Measurements from ENCODE around the gene AFTPH. TPM values are rescaled to one million over a fixed set of nuclear protein-coding genes. Genes with fewer than 3 reads are reported as not detected.

AFTPH gene
- total RNA-seq, 1 experiment from 2014 or later, result 42.2 TPM

DNA sequence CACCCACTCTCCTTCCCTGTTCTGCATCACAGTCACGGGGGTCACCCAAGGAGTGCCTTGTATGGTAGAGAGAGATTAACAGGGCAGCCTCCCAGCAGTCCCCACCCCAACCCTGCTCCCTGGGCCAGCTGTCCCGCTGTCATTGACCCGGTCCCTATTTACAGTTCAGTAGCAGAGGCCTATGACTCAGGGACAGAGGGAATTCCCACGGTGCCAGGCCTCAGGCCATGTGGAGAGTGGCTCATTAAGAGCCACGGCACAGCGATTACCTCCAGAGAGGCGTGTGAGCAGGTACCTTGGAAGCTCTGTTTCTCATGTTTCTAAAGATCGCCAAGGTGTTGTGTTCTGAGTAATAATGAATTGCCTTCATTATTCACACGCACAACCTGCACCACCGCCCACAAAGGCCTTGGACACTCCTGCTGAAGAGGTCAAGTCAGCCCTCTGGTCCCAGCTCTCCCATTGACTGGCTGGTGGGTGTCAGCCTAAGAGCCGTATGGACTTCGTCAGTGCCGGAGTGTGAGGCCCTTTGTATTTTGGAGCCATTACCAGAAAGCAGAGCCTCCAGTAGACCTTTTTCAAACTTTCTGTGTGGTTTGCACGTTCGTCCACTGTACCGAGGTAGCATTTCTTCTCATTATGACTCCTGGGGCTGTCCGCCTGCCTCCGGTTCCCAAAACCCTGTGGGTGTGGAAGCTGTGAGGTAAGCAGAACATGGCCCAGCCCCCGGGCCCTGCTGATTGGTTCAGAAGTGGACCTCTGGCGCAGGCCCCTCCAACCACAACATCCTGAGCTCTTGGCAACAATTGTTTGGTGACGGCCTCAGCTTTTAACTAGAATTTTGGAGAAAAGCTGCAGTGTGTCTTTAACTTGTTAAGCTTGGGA, 82.6 kb downstream of the AFTPH start:
- Mint-ChIP-seq H3K4me3 (ENCODE audit: low read depth, unreplicated experiment) (peak overlapping the region; percentile 60), H3K27me3 (ENCODE audit: unreplicated experiment) (no peaks in the 10 kb centered on the region), H3K9me3 (ENCODE audit: low read depth, unreplicated experiment) (peaks cover 4% of the 10 kb centered on the region), H3K36me3 (ENCODE audit: insufficient read depth, unreplicated experiment) (peaks cover 29% of the 10 kb centered on the region), H3K4me1 (ENCODE audit: low read depth, unreplicated experiment) (peaks cover 33% of the 10 kb centered on the region), H3K27ac (ENCODE audit: unreplicated experiment) (peak overlapping the region; percentile 81)
- TF ChIP-seq, protein P1, sequence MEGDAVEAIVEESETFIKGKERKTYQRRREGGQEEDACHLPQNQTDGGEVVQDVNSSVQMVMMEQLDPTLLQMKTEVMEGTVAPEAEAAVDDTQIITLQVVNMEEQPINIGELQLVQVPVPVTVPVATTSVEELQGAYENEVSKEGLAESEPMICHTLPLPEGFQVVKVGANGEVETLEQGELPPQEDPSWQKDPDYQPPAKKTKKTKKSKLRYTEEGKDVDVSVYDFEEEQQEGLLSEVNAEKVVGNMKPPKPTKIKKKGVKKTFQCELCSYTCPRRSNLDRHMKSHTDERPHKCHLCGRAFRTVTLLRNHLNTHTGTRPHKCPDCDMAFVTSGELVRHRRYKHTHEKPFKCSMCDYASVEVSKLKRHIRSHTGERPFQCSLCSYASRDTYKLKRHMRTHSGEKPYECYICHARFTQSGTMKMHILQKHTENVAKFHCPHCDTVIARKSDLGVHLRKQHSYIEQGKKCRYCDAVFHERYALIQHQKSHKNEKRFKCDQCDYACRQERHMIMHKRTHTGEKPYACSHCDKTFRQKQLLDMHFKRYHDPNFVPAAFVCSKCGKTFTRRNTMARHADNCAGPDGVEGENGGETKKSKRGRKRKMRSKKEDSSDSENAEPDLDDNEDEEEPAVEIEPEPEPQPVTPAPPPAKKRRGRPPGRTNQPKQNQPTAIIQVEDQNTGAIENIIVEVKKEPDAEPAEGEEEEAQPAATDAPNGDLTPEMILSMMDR (IDR thresholded peaks at IDR 0.05; ENCODE audit: unreplicated experiment), result no peak
- intact Hi-C loops (cut with micrococcal nuclease; ENCODE audit: unreplicated experiment), result no loop called here
- DNase-seq, result peak; percentile 87
- CTCF ChIA-PET, result interaction anchor here (0.6 to 2.0 kb wide), 11 partner anchors 12 to 554 kb away, joined by 3 to 8 read pairs (median 3); no protein-coding TSS in a partner anchor
- BruUV-seq (replicated peaks), result TSS peak; percentile 91

GRCh38 chr2:64607381-64608304, 83.5 kb downstream of the AFTPH start:
- TF ChIP-seq, protein P1 (IDR thresholded peaks at IDR 0.05; ENCODE audit: unreplicated experiment), result no peak
- Mint-ChIP-seq H3K4me1 (ENCODE audit: low read depth, unreplicated experiment) (peaks cover 32% of the 10 kb centered on the region), H3K27ac (ENCODE audit: unreplicated experiment) (peak overlapping the region; percentile 66), H3K36me3 (ENCODE audit: insufficient read depth, unreplicated experiment) (peaks cover 29% of the 10 kb centered on the region), H3K4me3 (ENCODE audit: low read depth, unreplicated experiment) (peak overlapping the region; percentile 60), H3K27me3 (ENCODE audit: unreplicated experiment) (no peaks in the 10 kb centered on the region), H3K9me3 (ENCODE audit: low read depth, unreplicated experiment) (peaks cover 4% of the 10 kb centered on the region)
- intact Hi-C loops (cut with micrococcal nuclease; ENCODE audit: unreplicated experiment), result no loop called here
- BruUV-seq (replicated peaks), result no TSS peak
- DNase-seq, result peak; percentile 77
- CTCF ChIA-PET, result interaction anchor here (0.6 to 2.0 kb wide), 9 partner anchors 11 to 553 kb away, joined by 3 to 8 read pairs (median 4); no protein-coding TSS in a partner anchor

- TF ChIP-seq, protein P1 (IDR thresholded peaks at IDR 0.05; ENCODE audit: unreplicated experiment), result no peak
- CTCF ChIA-PET, result interaction anchor here (0.6 to 0.8 kb wide), 3 partner anchors 35 to 256 kb away, joined by 3 to 8 read pairs (median 4); no protein-coding TSS in a partner anchor
- H3K4me1 Mint-ChIP-seq (ENCODE audit: low read depth, unreplicated experiment), result peaks cover 32% of the 10 kb centered on the region
- H3K9me3 Mint-ChIP-seq (ENCODE audit: low read depth, unreplicated experiment), result peaks cover 4% of the 10 kb centered on the region
- peak overlapping the region; percentile 59 for H3K4me3 Mint-ChIP-seq (ENCODE audit: low read depth, unreplicated experiment)
- intact Hi-C loops (cut with micrococcal nuclease; ENCODE audit: unreplicated experiment), result no loop called here
- no peaks in the 10 kb centered on the region for H3K27me3 Mint-ChIP-seq (ENCODE audit: unreplicated experiment)
- H3K27ac Mint-ChIP-seq (ENCODE audit: unreplicated experiment), result peak overlapping the region; percentile 66
- peaks cover 27% of the 10 kb centered on the region for H3K36me3 Mint-ChIP-seq (ENCODE audit: insufficient read depth, unreplicated experiment)
- BruUV-seq (replicated peaks), result no TSS peak
- DNase-seq, result no peak
Observed at GRCh38 chr2:64608867-64609226, 84.7 kb downstream of the AFTPH start.

DNA sequence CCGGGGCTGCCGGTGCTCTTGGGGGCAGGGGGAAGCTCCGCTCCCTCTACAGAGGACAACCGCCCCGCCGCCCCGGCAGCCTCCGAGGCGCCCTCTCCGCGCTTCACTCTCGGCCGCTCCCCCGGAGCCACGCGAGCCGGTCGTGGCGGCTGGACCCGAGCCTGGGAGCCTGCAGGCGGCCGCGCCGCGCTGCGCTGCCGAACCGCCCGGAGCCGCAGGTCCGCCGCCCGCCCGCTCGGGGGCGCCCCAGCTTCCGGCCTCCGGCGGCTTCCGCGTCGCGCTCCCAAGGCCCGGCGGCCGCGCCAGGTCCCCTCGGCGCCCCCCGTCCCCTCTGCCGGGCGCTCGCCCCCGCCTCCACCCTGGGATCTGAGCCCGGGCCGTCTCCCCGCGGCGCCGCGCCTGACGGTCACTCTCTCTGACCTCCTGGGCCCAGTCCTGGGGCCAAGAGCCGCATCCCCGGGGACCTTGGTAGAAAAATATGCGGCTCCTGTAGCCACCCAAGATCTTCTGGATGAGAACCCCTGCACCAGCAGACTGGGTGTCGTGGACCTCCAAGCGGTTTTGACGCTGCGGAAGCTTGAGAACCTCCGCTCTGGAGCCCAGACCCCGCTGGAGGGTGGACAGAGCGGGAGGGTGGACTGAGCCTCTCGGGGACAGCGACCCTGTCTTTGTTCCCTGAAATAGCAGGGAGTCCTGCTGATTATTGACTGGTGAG, 85.3 kb downstream of the AFTPH start:
- CTCF ChIA-PET, result interaction anchor here (0.6 to 0.8 kb wide), 2 partner anchors 35 to 255 kb away, joined by 3 to 8 read pairs; no protein-coding TSS in a partner anchor
- no peak overlapping the region for H3K27ac Mint-ChIP-seq (ENCODE audit: unreplicated experiment)
- no TSS peak for BruUV-seq (replicated peaks)
- TF ChIP-seq, protein P1 (IDR thresholded peaks at IDR 0.05; ENCODE audit: unreplicated experiment), result peak; percentile 23
- peaks cover 4% of the 10 kb centered on the region for H3K9me3 Mint-ChIP-seq (ENCODE audit: low read depth, unreplicated experiment)
- H3K4me1 Mint-ChIP-seq (ENCODE audit: low read depth, unreplicated experiment), result peaks cover 32% of the 10 kb centered on the region
- peak overlapping the region; percentile 59 for H3K4me3 Mint-ChIP-seq (ENCODE audit: low read depth, unreplicated experiment)
- DNase-seq, result peak; percentile 78
- intact Hi-C loops (cut with micrococcal nuclease; ENCODE audit: unreplicated experiment), result no loop called here
- H3K27me3 Mint-ChIP-seq (ENCODE audit: unreplicated experiment), result no peaks in the 10 kb centered on the region
- peaks cover 22% of the 10 kb centered on the region for H3K36me3 Mint-ChIP-seq (ENCODE audit: insufficient read depth, unreplicated experiment)

Data from Calu3 (cell line).